ENCODE data around the gene GET4.

GET4 gene

DNA sequence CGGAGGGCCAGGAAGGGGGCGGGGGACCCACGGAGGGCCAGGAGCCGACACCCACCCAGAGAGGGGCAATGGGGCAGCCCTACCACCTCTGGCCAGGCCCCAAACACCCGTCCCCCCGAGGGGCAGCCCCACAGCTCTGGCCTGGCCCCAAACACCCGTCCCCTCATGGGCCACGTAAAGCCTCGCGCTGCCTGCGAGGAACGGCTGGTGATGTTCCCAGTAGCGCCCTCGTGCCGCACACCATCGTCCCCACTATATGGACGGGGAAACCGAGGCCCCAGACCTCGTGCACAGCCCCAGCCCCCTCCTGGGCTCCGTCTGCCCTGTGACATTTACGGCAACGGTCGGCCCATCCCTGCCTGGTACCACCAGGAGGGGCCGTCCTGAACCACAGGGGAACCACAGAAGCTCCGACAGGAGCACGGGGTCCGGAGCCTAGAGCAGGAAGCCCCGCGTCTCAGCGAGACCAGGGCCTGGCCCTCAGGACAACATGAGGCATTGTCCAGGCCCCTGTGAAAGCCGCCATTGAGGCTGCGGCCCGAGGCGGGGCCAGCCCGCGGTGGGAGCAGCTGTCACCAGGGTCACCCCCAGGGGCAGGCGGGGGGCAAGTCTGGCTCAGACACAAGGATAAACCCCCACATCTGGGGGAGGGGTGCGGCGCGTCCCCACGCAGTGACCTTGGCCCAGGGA lies 35.6 kb downstream of the GET4 start:
- H3K4me3 ChIP-seq (ENCODE audit: low read depth, low read length): no peak overlapping the region
- TF ChIP-seq, protein P1, sequence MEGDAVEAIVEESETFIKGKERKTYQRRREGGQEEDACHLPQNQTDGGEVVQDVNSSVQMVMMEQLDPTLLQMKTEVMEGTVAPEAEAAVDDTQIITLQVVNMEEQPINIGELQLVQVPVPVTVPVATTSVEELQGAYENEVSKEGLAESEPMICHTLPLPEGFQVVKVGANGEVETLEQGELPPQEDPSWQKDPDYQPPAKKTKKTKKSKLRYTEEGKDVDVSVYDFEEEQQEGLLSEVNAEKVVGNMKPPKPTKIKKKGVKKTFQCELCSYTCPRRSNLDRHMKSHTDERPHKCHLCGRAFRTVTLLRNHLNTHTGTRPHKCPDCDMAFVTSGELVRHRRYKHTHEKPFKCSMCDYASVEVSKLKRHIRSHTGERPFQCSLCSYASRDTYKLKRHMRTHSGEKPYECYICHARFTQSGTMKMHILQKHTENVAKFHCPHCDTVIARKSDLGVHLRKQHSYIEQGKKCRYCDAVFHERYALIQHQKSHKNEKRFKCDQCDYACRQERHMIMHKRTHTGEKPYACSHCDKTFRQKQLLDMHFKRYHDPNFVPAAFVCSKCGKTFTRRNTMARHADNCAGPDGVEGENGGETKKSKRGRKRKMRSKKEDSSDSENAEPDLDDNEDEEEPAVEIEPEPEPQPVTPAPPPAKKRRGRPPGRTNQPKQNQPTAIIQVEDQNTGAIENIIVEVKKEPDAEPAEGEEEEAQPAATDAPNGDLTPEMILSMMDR (IDR thresholded peaks at IDR 0.05; ENCODE audit: borderline replicate concordance, insufficient read depth, low read depth, low read length): no peak

GRCh38 chr7:913736-914520 lies 37.6 kb downstream of the GET4 start:
- H3K4me3 ChIP-seq (ENCODE audit: low read depth, low read length): no peak overlapping the region
- TF ChIP-seq, protein P1 (IDR thresholded peaks at IDR 0.05; ENCODE audit: borderline replicate concordance, insufficient read depth, low read depth, low read length): no peak

GRCh38 chr7:914521-915194 lies 38.3 kb downstream of the GET4 start:
- H3K4me3 ChIP-seq (ENCODE audit: low read depth, low read length): no peak overlapping the region
- TF ChIP-seq, protein P1 (IDR thresholded peaks at IDR 0.05; ENCODE audit: borderline replicate concordance, insufficient read depth, low read depth, low read length): no peak

GRCh38 chr7:915291-916218 lies 39.2 kb downstream of the GET4 start:
- no peak overlapping the region for H3K4me3 ChIP-seq (ENCODE audit: low read depth, low read length)
- TF ChIP-seq, protein P1 (IDR thresholded peaks at IDR 0.05; ENCODE audit: borderline replicate concordance, insufficient read depth, low read depth, low read length): no peak

GRCh38 chr7:916291-916941 lies 40.1 kb downstream of the GET4 start:
- TF ChIP-seq, protein P1 (IDR thresholded peaks at IDR 0.05; ENCODE audit: borderline replicate concordance, insufficient read depth, low read depth, low read length): no peak

More at GRCh38 chr7:916291-916941, 40.1 kb downstream of the GET4 start:
- H3K4me3 ChIP-seq (ENCODE audit: low read depth, low read length): no peak overlapping the region
